HG02642 (cell line): ENCODE data around the gene PDE4D.

ENCODE experiments used
- ATAC-seq: cut with Tn5 transposase; IDR thresholded peaks from one replicate; pipeline ENCODE4 v1.9.1; 2021; ENCODE audit warnings: mild to moderate bottlenecking; ENCODE audit not compliant: unreplicated experiment, poor library complexity

Gene PDE4D

GRCh38 chr5:59715228-59715627 lies 178.3 kb downstream of the PDE4D start:
- no peak for ATAC-seq

- no peak for ATAC-seq
Observed at GRCh38 chr5:59713498-59713844, 180.1 kb downstream of the PDE4D start.

GRCh38 chr5:59712836-59713497 lies 180.6 kb downstream of the PDE4D start:
- no peak for ATAC-seq

- no peak for ATAC-seq
Observed at GRCh38 chr5:59711310-59711709, 182.2 kb downstream of the PDE4D start.

GRCh38 chr5:59709846-59710245 lies 183.7 kb downstream of the PDE4D start:
- ATAC-seq = no peak

GRCh38 chr5:59709346-59709821 lies 184.1 kb downstream of the PDE4D start:
- no peak for ATAC-seq

GRCh38 chr5:59704936-59705335 lies 188.6 kb downstream of the PDE4D start:
- no peak for ATAC-seq

- ATAC-seq = no peak
Observed at GRCh38 chr5:59703789-59704188, 189.7 kb downstream of the PDE4D start.

GRCh38 chr5:59698207-59699178 lies 195.0 kb downstream of the PDE4D start:
- ATAC-seq = no peak

- no peak for ATAC-seq
Observed at GRCh38 chr5:59694411-59694810, 199.1 kb downstream of the PDE4D start.

- ATAC-seq = no peak
Observed at GRCh38 chr5:59693492-59694309, 199.8 kb downstream of the PDE4D start.

GRCh38 chr5:59685793-59686192 lies 207.7 kb downstream of the PDE4D start:
- peak; percentile 84 for ATAC-seq

GRCh38 chr5:59685191-59685530 lies 208.4 kb downstream of the PDE4D start:
- ATAC-seq = no peak

GRCh38 chr5:59684388-59685190 lies 208.9 kb downstream of the PDE4D start:
- no peak for ATAC-seq

GRCh38 chr5:59683311-59683710 lies 210.2 kb downstream of the PDE4D start:
- ATAC-seq = no peak

GRCh38 chr5:59682542-59682941 lies 211.0 kb downstream of the PDE4D start:
- ATAC-seq = no peak

GRCh38 chr5:59678943-59679342 lies 214.6 kb downstream of the PDE4D start:
- no peak for ATAC-seq

- ATAC-seq = no peak
Observed at GRCh38 chr5:59674763-59675162, 218.8 kb downstream of the PDE4D start.

- ATAC-seq = no peak
Observed at GRCh38 chr5:59673438-59674058, 220.0 kb downstream of the PDE4D start.
